ENCODE measurements around the gene KCNIP1. TPM values are rescaled to one million over a fixed set of nuclear protein-coding genes. Genes with fewer than 3 reads are reported as not detected.

The KCNIP1 gene
- total RNA-seq, 1 donor from 2014 or later = not detected

Other genes with a start within 250 kb of the KCNIP1 start
- gene LCP2, start 206.2 kb upstream of the KCNIP1 start, total RNA-seq = 350 and 351 TPM in 2 replicates
- 0.03 TPM in 1 of 2 replicates, not detected in the other for gene KCNMB1, start 114.7 kb upstream of the KCNIP1 start, total RNA-seq